Cardiac fibroblast (primary cell): ENCODE measurements around the gene HMOX2.

Source experiments
- DNase-seq, 2 donors: peaks; one replicate each; pipeline versions ENCODE4 v3.0.0 to v3.0.0-alpha.2; 2010; ENCODE audit warnings: low read depth in 2 of 2
- H3K4me3 ChIP-seq, 2 donors: replicated peaks in 1 of 2; 1 replicate in 1 of 2; 2 replicates in 1 of 2; pipeline ENCODE4 v1.5.1; 2011; ENCODE audit warnings: low read depth in 2 of 2, low read length in 2 of 2, mild to moderate bottlenecking in 2 of 2, moderate library complexity in 1 of 2
- CTCF ChIP-seq: IDR thresholded peaks from one replicate; pipeline ENCODE4 v1.5.1; 2011; ENCODE audit warnings: low read depth, mild to moderate bottlenecking, low read length, inconsistent platforms

Gene HMOX2

GRCh38 chr16:4472880-4473279 is 3.3 kb upstream of the HMOX2 start:
- no peak overlapping the region for H3K4me3 ChIP-seq
- no peak for TF ChIP-seq CTCF
- no peak for DNase-seq

GRCh38 chr16:4474192-4474961 is 1.8 kb upstream of the HMOX2 start, which contains the start of gene NMRAL1:
NMRAL1 (minus strand) TSS chr16:4474625; CDS start chr16:4474132, 493 bp downstream.
- DNase-seq = peak; percentile 88 to 96
- TF ChIP-seq CTCF = no peak
- peak within 1 kb of the TSS; percentile 63 to 69 for H3K4me3 ChIP-seq

GRCh38 chr16:4477966-4478365 is 1.8 kb downstream of the HMOX2 start:
- peak; percentile 18 for TF ChIP-seq CTCF
- peak; percentile 63 to 84 for DNase-seq
- no peak overlapping the region for H3K4me3 ChIP-seq

- no peak for TF ChIP-seq CTCF
- no peak for DNase-seq
Measured at GRCh38 chr16:4481526-4481925, 5.3 kb downstream of the HMOX2 start.

GRCh38 chr16:4481963-4482362 is 5.8 kb downstream of the HMOX2 start:
- H3K4me3 ChIP-seq = no peak overlapping the region
- no peak for DNase-seq
- TF ChIP-seq CTCF = no peak

More at GRCh38 chr16:4481526-4481925, 5.3 kb downstream of the HMOX2 start:
- H3K4me3 ChIP-seq = no peak overlapping the region

GRCh38 chr16:4486126-4486893 is 10.1 kb downstream of the HMOX2 start:
- H3K4me3 ChIP-seq = no peak overlapping the region
- TF ChIP-seq CTCF = no peak
- no peak for DNase-seq
